NCI-H460 (cell line): ENCODE data around the gene GMEB2. TPM values are rescaled to one million over a fixed set of nuclear protein-coding genes. Genes with fewer than 3 reads are reported as not detected.
A peak's percentile ranks its signal among the peaks of the same experiment; 100 is the strongest.
"Not testable (repeated sequence)": the region's sequence is repeated elsewhere in the genome, so short reads cannot be mapped to it uniquely, and the experiment has no call there.

Experiments used
- DNase-seq: peaks from one replicate; pipeline ENCODE4 v3.0.0-alpha.2; 2016; ENCODE audit warnings: low read depth; ENCODE audit errors: extremely low read depth
- polyA plus RNA-seq: library from polyadenylated mRNA; depleted of rRNA; stranded (reverse); fragments of >200 nt; gene quantifications from 2 replicates; pipeline ENCODE4 v1.2.3, GENCODE V29; 2014; cell fraction: nucleus; rRNA removed
- total RNA-seq: library from RNA; depleted of rRNA; stranded (reverse); fragments of >200 nt; shearing (Covaris generic); gene quantifications from 2 replicates; pipeline ENCODE4 v1.2.3, GENCODE V29; 2014; rRNA removed

Gene GMEB2
- 13.1 and 14.0 TPM in 2 replicates for total RNA-seq
- polyA plus RNA-seq: 26.5 and 37.3 TPM in 2 replicates

DNA sequence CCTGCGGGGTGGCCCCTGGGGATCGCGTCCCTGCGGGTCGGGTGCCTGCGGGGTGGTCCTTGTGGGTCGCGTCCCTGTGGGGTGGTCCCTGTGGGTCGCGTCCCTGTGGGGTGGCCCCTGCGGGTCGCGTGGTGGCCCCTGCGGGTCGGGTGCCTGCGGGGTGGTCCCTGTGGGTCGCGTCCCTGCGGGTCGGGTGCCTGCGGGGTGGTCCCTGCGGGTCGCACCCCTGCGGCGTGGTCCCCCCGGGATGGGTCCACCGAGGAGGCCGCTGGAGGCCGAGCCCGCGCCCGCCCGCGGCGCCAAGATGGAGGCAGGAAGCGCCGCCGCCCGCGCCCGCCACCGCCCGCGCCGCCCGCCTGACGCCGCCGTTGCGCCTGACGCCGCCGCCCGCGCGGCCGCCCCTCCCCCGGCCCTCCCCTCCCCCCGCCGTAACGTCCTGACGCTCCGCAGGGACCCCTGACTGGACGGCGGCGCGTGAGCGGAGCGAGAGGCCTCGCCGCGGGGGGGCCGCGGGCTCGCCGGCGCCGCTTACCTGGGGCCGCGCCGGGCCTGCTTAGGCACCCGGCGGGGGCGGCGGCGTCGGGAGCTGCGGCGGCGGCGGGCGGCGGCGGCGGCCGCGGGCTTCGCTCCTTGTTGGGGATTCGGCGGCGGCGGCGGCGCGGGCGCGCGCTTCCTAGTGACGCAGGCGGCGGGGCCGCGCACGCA, at the start of gene GMEB2:
TSS of gene GMEB2 (minus strand) at position 678 of the 705 bp plus-strand sequence. CDS start 7,704 bp downstream, outside the sequence.
- peak; percentile 69 for DNase-seq

DNA sequence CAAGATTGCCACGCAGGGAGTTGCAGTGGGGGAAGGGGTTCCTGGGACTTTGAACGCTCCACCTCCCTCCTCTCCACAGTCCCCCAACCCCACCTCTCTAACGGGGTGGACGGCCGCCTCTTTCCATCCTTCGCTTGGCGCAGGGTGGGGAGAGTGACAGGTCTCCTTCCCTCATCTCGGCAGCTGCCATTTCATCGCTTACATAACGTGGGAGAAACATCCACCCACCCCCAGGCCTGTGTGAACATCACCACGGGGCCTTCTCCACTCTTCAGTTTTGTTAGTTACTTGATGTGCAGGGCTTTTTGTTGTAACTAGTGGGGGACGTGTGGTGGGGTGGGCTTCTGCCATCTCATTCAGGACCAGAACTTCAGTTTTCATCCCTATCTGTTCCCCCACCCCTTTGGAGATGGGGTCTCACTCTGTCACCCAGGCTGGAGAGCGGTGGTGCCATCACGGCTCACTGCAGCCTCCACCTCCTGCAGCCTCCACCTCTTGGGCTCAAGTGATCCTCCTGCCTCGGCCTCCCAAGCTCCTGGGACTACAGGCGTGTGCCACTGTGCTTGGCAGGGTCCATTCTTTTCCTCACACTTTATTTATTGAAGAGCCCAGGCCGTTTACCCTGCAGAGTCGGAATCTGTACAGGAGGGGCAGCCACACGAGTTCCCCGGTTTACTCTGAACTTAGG, 48.9 kb upstream of the GMEB2 start:
- DNase-seq: no peak

DNA sequence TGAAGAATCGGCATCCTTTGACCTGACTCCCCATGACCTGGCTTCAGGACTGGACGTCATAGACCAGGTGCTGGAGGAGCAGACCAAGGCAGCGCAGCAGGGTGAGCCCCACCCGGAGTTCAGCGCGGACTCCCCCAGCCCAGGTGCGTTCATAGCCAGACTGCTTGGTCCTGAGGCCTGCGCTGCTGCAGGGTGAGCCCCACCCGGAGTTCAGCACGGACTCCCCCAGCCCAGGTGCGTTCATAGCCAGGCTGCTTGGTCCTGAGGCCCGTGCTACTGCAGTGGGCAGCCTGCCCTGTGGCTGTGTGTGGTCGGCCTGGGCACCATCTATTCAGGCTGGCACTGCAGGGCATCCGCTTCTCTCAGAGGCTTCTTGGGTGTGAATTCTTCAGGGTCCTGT, 47.0 kb upstream of the GMEB2 start:
- DNase-seq: no peak

GRCh38 chr20:63672666-63673065, 45.8 kb upstream of the GMEB2 start:
- no peak for DNase-seq

DNA sequence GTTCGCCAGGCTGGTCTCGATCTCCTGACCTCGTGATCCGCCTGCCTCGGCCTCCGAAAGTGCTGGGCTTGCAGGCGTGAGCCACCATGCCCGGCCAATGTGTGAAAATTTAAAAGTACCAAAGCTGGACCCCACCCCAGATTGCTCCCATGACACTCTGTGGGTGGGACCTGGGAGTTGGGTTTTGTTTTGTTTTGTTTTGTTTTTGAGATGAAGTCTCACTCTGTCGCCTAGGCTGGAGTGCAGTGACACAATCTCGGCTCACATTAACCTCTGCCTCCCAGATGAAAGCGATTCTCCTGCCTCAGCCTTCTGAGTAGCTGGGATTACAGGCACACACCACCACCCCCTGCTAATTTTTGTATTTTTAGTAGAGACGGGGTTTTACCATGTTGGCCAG, 44.8 kb upstream of the GMEB2 start:
- DNase-seq: not testable (repeated sequence)

DNA sequence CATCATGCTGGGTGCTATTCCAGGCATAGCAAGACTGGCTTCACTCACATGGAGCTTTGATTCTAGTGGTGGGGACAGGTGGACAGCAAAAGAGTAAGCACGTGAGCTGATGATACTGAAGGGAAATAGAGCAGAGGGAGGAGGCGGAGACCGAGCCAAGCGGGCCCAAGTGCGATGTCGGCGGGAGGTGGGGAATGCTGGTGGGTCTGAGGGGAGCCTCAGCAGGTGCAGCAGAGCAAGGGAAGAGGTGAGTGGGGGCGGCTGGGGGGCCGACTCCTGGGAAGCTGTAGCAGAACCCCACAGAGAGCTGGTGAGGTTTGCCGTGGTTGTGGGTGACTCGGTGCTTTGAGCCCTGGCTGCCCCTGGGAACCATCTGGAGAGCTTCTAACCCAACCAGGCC, 41.5 kb upstream of the GMEB2 start:
- no peak for DNase-seq

GRCh38 chr20:63667858-63668257, 41.0 kb upstream of the GMEB2 start:
- DNase-seq: no peak

GRCh38 chr20:63665708-63666107, 38.8 kb upstream of the GMEB2 start:
- no peak for DNase-seq

GRCh38 chr20:63664861-63665594, 38.1 kb upstream of the GMEB2 start:
- DNase-seq: no peak

- DNase-seq: no peak
Measured at GRCh38 chr20:63664143-63664851, 37.4 kb upstream of the GMEB2 start.

DNA sequence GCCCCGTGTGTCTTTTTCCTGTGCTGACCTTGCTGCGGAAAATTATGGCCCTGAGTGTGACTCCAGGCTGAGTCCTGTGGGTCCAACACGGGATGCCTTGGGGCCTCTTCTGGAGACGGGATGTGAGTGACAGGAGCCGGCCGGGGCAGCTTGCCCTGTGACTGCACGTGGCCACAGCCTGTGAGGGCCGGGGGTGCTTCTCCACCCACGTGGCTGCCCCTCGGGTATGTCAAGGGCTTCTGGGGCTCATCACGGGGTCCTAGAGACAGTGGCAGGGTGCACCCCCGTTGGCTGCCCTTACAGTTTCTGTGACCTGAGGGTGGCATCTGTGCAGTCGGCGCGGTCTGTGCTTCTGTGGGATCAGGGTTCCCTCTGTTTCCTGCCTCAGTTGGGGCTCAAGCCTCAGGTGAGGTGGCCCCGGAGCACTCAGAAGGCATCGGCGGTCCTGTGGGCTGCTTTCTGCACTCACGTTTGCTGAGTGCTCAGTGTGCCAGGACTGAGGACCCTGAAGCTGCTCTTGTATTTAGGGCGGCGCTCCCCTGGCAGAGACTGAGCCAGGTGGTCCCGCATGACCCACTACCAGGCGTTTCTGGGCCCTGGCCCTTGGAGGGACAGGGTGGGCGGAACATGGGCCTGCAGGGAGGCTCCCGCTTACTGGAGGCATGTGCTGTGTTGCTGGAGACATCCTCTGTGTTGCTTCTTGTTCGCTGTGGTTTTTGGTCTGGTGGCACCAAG, 36.6 kb upstream of the GMEB2 start:
- DNase-seq: no peak

- no peak for DNase-seq
Measured at GRCh38 chr20:63662813-63663189, 35.9 kb upstream of the GMEB2 start.

DNA sequence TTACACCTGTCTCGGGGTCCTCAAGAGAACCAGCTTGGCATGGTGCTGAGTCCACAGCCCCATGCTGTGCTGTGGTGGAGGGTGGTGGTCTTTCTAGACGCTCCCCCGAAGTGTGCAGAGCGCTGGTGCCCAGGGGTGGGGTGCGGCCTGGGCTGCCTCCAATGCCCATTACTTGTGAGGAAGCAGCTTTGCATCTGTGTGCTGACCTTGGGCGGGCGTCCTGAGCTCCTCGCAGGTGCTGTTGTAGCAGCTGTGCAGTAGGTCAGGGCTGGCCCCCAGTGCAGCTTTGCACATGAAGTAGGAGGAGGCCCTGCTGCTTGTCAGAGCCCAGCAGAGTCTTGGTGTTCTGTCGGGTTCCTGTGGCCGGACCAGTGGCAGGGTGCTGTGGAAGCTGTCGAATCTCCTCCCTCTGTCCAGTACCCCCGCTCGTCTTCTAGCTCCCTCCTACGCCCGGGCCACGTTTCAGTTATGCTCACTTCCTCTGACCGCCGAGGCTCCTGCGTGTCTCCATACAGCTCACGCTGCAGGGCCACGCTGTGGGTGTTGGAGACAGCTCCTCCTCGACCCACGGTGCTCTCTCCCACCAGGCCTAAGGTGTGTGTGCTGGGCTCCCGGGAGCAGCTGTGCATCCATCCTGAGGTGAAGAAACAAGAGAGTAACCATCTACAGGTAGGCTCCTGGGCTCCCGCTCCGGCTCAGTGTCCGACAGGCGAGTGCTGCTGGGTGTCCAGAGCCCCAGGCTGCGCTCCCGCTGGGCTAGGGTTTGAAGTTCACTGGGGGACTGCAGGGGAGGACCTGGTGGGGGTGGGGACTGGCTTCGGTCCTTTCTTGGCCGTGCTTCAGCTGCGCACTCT, 35.3 kb upstream of the GMEB2 start:
- no peak for DNase-seq

DNA sequence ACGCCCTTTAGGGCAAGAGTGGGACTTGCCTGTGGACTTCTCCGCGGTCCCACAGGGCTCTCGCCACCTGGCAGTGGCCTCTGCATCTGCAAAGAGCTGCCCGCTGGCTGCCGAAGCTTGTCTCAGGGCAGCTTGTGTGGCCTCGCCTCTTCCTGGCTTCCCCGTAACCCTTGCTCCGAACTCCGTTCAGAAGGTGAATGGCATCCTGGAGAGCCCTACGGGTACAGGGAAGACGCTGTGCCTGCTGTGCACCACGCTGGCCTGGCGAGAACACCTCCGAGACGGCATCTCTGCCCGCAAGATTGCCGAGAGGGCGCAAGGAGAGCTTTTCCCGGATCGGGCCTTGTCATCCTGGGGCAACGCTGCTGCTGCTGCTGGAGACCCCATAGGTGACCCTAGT, 34.2 kb upstream of the GMEB2 start:
- no peak for DNase-seq

DNA sequence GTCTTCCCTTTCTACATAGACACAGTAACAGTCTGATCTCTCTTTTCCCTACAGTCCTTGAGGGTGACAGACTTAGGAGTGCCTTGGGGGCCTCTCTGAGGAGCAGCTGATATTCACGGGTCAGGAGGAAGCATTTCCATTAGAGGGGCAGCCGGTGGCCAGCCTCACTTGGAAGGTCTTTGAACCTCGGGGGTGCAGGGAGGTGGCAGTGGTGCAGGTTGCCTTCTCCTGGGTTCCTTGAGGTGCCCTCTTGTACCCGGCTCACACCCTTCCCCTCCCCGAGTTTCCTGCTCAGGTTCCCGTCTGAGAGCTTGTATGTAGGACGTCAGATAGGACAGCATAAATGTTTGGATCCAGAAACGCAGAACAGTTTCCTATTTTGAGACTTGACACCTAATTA, 33.7 kb upstream of the GMEB2 start:
- no peak for DNase-seq

DNA sequence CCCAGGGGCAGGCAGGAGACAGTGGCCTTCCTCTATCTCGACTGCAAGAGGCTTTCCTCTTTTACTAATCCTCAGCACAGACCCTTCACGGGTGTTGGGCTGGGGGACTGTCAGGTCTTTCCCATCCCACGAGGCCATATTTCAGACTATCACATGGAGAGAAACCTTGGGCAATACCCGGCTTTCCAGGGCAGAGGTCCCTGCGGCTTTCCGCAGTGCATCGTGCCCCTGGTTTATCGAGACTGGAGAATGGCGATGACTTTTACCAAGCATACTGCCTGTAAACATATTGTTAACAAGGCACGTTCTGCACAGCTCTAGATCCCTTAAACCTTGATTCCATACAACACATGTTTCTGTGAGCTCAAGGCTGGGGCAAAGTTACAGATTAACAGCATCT, 33.3 kb upstream of the GMEB2 start:
- not testable (repeated sequence) for DNase-seq

- no peak for DNase-seq
Measured at GRCh38 chr20:63659370-63659769, 32.5 kb upstream of the GMEB2 start.

DNA sequence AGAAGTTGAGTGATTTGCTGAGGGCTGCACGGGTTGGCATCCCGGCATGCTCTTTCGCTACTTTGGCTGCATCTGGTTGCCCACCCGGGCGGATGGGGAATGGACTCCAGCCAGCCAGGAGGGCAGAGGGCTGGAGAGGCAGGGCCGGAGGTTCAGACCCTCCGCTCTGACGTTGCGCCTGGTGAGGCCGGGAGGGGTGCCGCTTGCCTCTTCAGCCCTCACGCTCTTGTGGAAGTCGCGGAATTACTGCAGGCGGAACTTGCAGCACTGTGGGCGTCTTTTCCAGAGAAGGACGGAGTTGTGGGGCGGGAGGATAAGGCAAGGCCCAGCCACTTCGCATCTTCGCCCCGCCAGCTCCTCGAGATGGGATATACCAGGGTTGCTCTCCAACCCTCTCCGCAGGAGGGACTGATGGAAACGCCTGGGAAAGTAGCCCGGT, 31.9 kb upstream of the GMEB2 start:
- no peak for DNase-seq
